K562 (cell line): ENCODE data around the gene LHPP. TPM values are rescaled to one million over a fixed set of nuclear protein-coding genes. Genes with fewer than 3 reads are reported as not detected.

Source experiments
- GATAD2A ChIP-seq: fragments of 450-650 bp; IDR thresholded peaks from 2 replicates; pipeline ENCODE4 v1.6.1; 2017
- GTF3C2 ChIP-seq: IDR thresholded peaks from 3 replicates; pipeline ENCODE4 v1.6.1; 2011; ENCODE audit warnings: borderline replicate concordance, mild to moderate bottlenecking, moderate library complexity; ENCODE audit not compliant: insufficient read length; ENCODE audit errors: extremely low read depth
- POLR3G ChIP-seq: IDR thresholded peaks from 2 replicates; pipeline ENCODE4 v1.6.1; 2011; ENCODE audit not compliant: insufficient read length, insufficient replicate concordance; ENCODE audit errors: extremely low read depth
- PYGO2 ChIP-seq: fragments of 450-650 bp; IDR thresholded peaks from 2 replicates; pipeline ENCODE4 v1.6.1; 2016; ENCODE audit warnings: mild to moderate bottlenecking, missing genetic modification characterization, moderate library complexity, missing compliant biosample characterization
- SETDB1 ChIP-seq: IDR thresholded peaks from one replicate; pipeline ENCODE4 v1.6.1; 2012; ENCODE audit warnings: low read length, control low read depth, inconsistent platforms
- VEZF1 ChIP-seq: fragments of 200-800 bp; sonication (Bioruptor generic); IDR thresholded peaks from 2 replicates; pipeline ENCODE4 v1.6.1; 2017; ENCODE audit warnings: missing genetic modification characterization, missing compliant biosample characterization
- ZNF263 ChIP-seq: sonication (generic); formaldehyde crosslinking; IDR thresholded peaks from 2 replicates; pipeline ENCODE4 v1.8.0; 2022; ENCODE audit warnings: mild to moderate bottlenecking, missing genetic modification reagents, borderline replicate concordance
- ZNF79 ChIP-seq: fragments of 250-450 bp; sonication (Bioruptor Pico); IDR thresholded peaks from 2 replicates; pipeline ENCODE4 v1.4.0; 2020; ENCODE audit warnings: low read depth, mild to moderate bottlenecking, moderate library complexity
- polyA plus RNA-seq, 8 experiments: library from polyadenylated mRNA; depleted of rRNA in 4 of 8; stranded (reverse) in 5 of 8; unstranded in 3 of 8; fragments of >200 nt; fragmentation: Nextera tagmentation in 2 of 8; fragmentation: Illumina TruSeq in 1 of 8; extraction: Ambion mirVana in 2 of 8; extraction: Trizol in 1 of 8; gene quantifications; 2 replicates each; pipeline versions ENCODE4 v1.2.1 to v1.2.3, GENCODE V29; 2011 to 2014; ENCODE audit warnings: inconsistent platforms in 1 of 8, missing spikeins in 1 of 8
- total RNA-seq, 7 experiments: library from RNA; depleted of rRNA in 6 of 7; stranded (reverse); fragments of >200 nt in 6 of 7; fragmentation: Illumina TruSeq in 2 of 7; extraction: Trizol in 2 of 7; gene quantifications; 2 replicates each; pipeline versions ENCODE4 v1.2.1 to v1.2.3, GENCODE V29; 2011 to 2021; ENCODE audit warnings: low replicate concordance in 1 of 7

LHPP gene
- total and polyA plus RNA-seq, 9 of the 15 experiments (the other 6 are each of a cell fraction or from before 2014, with no cell fraction given): 0.34 to 7.4 (median 3.0) TPM

DNA sequence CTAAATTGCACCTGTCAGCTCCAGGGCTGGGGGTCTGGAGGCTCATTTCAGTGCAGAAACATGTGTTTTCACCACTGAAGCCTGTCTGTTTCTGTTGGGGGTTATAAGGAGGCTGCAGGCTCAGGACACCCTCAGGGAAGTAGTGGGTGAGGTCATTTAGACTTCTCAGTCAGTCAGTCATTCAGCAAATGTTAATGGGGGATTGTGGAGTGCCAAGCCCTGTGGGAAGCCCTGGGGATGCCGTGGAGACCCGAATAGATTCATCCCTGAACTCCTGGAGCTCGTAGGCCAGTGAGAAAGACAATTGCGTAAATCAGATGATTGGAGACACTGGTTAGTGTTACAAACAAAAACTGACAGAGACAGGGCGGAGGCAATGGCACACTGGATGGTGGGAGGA, 19.2 kb downstream of the LHPP start (continued):
- TF ChIP-seq VEZF1 (CRISPR knock-in tag) (no peak), ZNF263 (CRISPR knock-in tag) (no peak), POLR3G (no peak), SETDB1 (no peak), ZNF79 (CRISPR knock-in tag) (no peak), GTF3C2 (no peak), PYGO2 (tag) (no peak), GATAD2A (no peak)
